SK-N-SH treated with all-trans-retinoic acid at 6 μM for 48 hours (cell line): ENCODE measurements around the gene WIPF2.

Experiments
- ATAC-seq: fragments of 200-7000 bp; cut with Tn5 transposase; 3 replicates; pipeline ENCODE4 v1.9.1; 2020; ENCODE audit warnings: mild to moderate bottlenecking, moderate library complexity
- ARNTL ChIP-seq: fragments of 450-650 bp; formaldehyde crosslinking; IDR thresholded peaks from 2 replicates; pipeline ENCODE4 v1.5.0; 2020; ENCODE audit warnings: low read depth, mild to moderate bottlenecking, moderate library complexity, borderline replicate concordance
- BACH2 ChIP-seq: fragments of 250-450 bp; sonication (Bioruptor Pico); IDR thresholded peaks from 2 replicates; pipeline ENCODE4 v1.9.0; 2021; ENCODE audit warnings: mild to moderate bottlenecking, borderline replicate concordance
- CREB5 ChIP-seq: fragments of 250-450 bp; sonication (Bioruptor Pico); IDR thresholded peaks from 2 replicates; pipeline ENCODE4 v1.5.1; 2020; ENCODE audit warnings: low read depth, mild to moderate bottlenecking, moderate library complexity
- CSDC2 ChIP-seq: fragments of 250-450 bp; sonication (Bioruptor Pico); IDR thresholded peaks from 2 replicates; pipeline ENCODE4 v1.5.0; 2020; ENCODE audit warnings: mild to moderate bottlenecking, moderate library complexity
- CSRNP3 ChIP-seq: fragments of 250-450 bp; sonication (Bioruptor Pico); IDR thresholded peaks from 2 replicates; pipeline ENCODE4 v1.5.1; 2021; ENCODE audit warnings: mild to moderate bottlenecking, moderate library complexity
- ESRRG ChIP-seq: fragments of 250-450 bp; sonication (Bioruptor Pico); IDR thresholded peaks from 2 replicates; pipeline ENCODE4 v1.6.1; 2021; ENCODE audit warnings: mild to moderate bottlenecking
- GLIS3 ChIP-seq: fragments of 250-450 bp; sonication (Bioruptor Pico); IDR thresholded peaks from 2 replicates; pipeline ENCODE4 v1.5.0; 2020; ENCODE audit warnings: mild to moderate bottlenecking, moderate library complexity
- ISL1 ChIP-seq: fragments of 250-450 bp; sonication (Bioruptor Pico); IDR thresholded peaks from 2 replicates; pipeline ENCODE4 v2.1.2; 2022; ENCODE audit warnings: mild to moderate bottlenecking, moderate library complexity
- OSR1 ChIP-seq: fragments of 250-450 bp; sonication (Bioruptor Pico); IDR thresholded peaks from 2 replicates; pipeline ENCODE4 v1.8.0; 2022; ENCODE audit warnings: moderate library complexity, mild to moderate bottlenecking, inconsistent platforms
- PATZ1 ChIP-seq: fragments of 250-450 bp; sonication (Bioruptor Pico); IDR thresholded peaks from 2 replicates; pipeline ENCODE4 v1.8.0; 2020; ENCODE audit warnings: mild to moderate bottlenecking, moderate library complexity, borderline replicate concordance
- POU6F1 ChIP-seq: fragments of 250-450 bp; sonication (Bioruptor Pico); IDR thresholded peaks from 2 replicates; pipeline ENCODE4 v1.8.0; 2021; ENCODE audit warnings: low read depth, mild to moderate bottlenecking, moderate library complexity, borderline replicate concordance
- PPARA ChIP-seq: fragments of 250-450 bp; sonication (Bioruptor Pico); IDR thresholded peaks from 2 replicates; pipeline ENCODE4 v1.5.0; 2020; ENCODE audit warnings: mild to moderate bottlenecking, borderline replicate concordance
- RARB ChIP-seq: fragments of 250-450 bp; sonication (Bioruptor Pico); IDR thresholded peaks from 2 replicates; pipeline ENCODE4 v1.8.0; 2021; ENCODE audit warnings: mild to moderate bottlenecking, moderate library complexity
- SNAI2 ChIP-seq: fragments of 250-450 bp; sonication (Bioruptor Pico); IDR thresholded peaks from 2 replicates; pipeline ENCODE4 v1.5.0; 2020; ENCODE audit warnings: mild to moderate bottlenecking, moderate library complexity
- ZC3H10 ChIP-seq: fragments of 250-450 bp; sonication (Bioruptor Pico); IDR thresholded peaks from 2 replicates; pipeline ENCODE4 v1.5.1; 2021; ENCODE audit warnings: mild to moderate bottlenecking, moderate library complexity
- ZFP3 ChIP-seq: fragments of 250-450 bp; sonication (Bioruptor Pico); IDR thresholded peaks from 2 replicates; pipeline ENCODE4 v1.5.0; 2020; ENCODE audit warnings: mild to moderate bottlenecking, moderate library complexity
- ZNF565 ChIP-seq: fragments of 450-650 bp; formaldehyde crosslinking; conservative IDR thresholded peaks from 2 replicates; pipeline ENCODE4 v1.5.0; 2020; ENCODE audit warnings: low read depth, mild to moderate bottlenecking, moderate library complexity
- ZNF70 ChIP-seq: fragments of 450-650 bp; formaldehyde crosslinking; IDR thresholded peaks from 2 replicates; pipeline ENCODE4 v1.5.0; 2020; ENCODE audit warnings: mild to moderate bottlenecking, moderate library complexity
- ZNF8 ChIP-seq: fragments of 450-650 bp; formaldehyde crosslinking; IDR thresholded peaks from 2 replicates; pipeline ENCODE4 v1.5.0; 2020; ENCODE audit warnings: mild to moderate bottlenecking, moderate library complexity

Gene WIPF2

GRCh38 chr17:40314584-40314956 lies 95.5 kb downstream of the WIPF2 start (continued):
- TF ChIP-seq ARNTL (CRISPR knock-in tag) (no peak), BACH2 (CRISPR knock-in tag) (no peak), SNAI2 (CRISPR knock-in tag) (no peak), ZNF565 (CRISPR knock-in tag) (no peak), RARB (no peak), GLIS3 (no peak), ZNF70 (CRISPR knock-in tag) (no peak), POU6F1 (CRISPR knock-in tag) (no peak), OSR1 (CRISPR knock-in tag) (no peak)

DNA sequence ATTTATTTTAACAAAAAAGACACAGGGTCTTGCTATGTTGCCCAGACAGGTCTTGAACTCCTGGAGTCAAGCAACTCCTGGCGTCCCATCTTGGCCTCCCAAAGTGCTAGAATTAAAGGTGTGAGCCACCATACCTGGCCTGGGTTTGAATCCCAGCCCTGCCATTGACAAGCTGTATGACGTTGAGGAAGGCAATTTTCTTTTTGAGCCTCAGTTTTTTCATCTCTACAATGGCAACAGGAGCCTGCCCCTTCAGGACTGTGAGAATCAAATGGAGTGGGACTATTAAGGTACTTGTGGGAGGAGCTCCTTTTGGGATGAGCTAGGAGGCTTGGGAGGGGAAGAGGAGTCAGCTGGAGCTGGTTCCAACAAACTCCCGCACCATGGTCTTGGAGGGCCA lies 96.1 kb downstream of the WIPF2 start:
- no peak for ATAC-seq
- TF ChIP-seq PPARA (no peak), ZC3H10 (CRISPR knock-in tag) (no peak), ISL1 (CRISPR knock-in tag) (no peak), ZNF565 (CRISPR knock-in tag) (no peak), POU6F1 (CRISPR knock-in tag) (no peak), CSRNP3 (CRISPR knock-in tag) (no peak), PATZ1 (CRISPR knock-in tag) (no peak), OSR1 (CRISPR knock-in tag) (no peak), ARNTL (CRISPR knock-in tag) (no peak), CREB5 (CRISPR knock-in tag) (no peak), ZNF8 (CRISPR knock-in tag) (no peak), ZFP3 (CRISPR knock-in tag) (no peak), BACH2 (CRISPR knock-in tag) (no peak), ESRRG (CRISPR knock-in tag) (no peak)

DNA sequence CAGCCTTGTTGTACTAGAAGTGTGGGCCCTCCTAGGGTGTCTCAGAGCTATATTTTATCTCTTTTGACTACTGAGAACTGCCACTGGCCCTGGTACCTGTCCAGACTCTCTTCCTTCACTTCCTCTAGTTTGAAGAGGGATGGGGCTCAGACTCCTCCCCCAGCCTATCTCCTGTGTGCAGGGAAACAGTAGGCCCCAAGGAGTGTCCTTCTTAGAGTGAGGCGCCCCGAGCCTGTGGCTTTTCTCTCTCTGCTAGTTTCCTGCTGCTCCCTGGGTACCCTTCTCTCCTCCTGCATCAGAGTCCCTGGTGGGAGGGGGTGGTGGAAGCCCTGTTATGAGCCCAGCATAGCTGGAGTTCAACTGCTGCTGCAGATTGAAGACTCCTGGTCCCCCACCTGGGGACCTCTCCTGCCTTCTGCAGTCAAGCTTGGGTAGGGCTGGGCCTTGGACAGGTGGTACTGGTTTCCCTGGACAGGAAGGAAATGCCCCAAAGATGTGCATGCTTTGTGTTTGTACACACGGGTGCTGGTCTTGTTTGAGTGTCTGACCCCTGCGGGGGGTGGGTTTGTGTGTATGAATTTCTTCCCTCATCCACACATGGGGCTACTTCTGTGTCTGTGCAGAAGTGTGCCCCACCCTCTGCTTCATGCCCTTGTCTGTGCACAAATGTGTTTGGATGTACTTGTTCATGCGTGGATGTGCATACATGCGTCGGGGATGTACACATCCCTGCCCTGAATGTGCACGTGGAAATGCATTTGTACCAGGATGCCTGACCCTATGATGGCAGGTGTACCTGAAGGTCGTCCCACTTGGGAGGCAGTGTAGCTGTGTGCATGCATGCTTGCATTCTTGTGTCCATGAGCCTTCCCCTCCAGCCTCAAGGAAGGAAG lies 96.8 kb downstream of the WIPF2 start:
- no peak for ATAC-seq
- no peak for TF ChIP-seq PPARA
- TF ChIP-seq GLIS3: no peak
- no peak for TF ChIP-seq PATZ1 (CRISPR knock-in tag)
- TF ChIP-seq CREB5 (CRISPR knock-in tag): no peak
- no peak for TF ChIP-seq CSDC2 (CRISPR knock-in tag)
- no peak for TF ChIP-seq CSRNP3 (CRISPR knock-in tag)
- no peak for TF ChIP-seq ZFP3 (CRISPR knock-in tag)
- TF ChIP-seq ARNTL (CRISPR knock-in tag): no peak
- no peak for TF ChIP-seq ESRRG (CRISPR knock-in tag)
- TF ChIP-seq ISL1 (CRISPR knock-in tag): no peak
- TF ChIP-seq ZC3H10 (CRISPR knock-in tag): no peak
- TF ChIP-seq ZNF8 (CRISPR knock-in tag): no peak
